CD14-positive monocyte (primary cell): ENCODE measurements around the gene SLA2. TPM values are rescaled to one million over a fixed set of nuclear protein-coding genes. Genes with fewer than 3 reads are reported as not detected.
"Not testable (repeated sequence)": the region's sequence is repeated elsewhere in the genome, so short reads cannot be mapped to it uniquely, and the experiment has no call there.

ENCODE experiments used
- DNase-seq, 3 donors: peaks; one replicate each; pipeline ENCODE4 v3.0.0-alpha.2; 2011 to 2022
- H2AFZ ChIP-seq: 2 replicates; pipeline ENCODE4 v1.6.0; 2012; ENCODE audit warnings: mild to moderate bottlenecking, low read depth, low read length, inconsistent platforms; ENCODE audit not compliant: insufficient read depth, poor library complexity, severe bottlenecking
- H3K27ac ChIP-seq, 2 donors: 1 replicate in 1 of 2; 2 replicates in 1 of 2; pipeline ENCODE4 v1.5.1; 2012 to 2013; ENCODE audit warnings: low read length in 2 of 2, control low read depth in 1 of 2, inconsistent platforms in 1 of 2, low read depth in 1 of 2, mild to moderate bottlenecking in 1 of 2
- H3K27me3 ChIP-seq, 2 donors: one replicate each; pipeline versions ENCODE4 v1.6.0 to v1.6.1; 2011 to 2013; ENCODE audit warnings: low read length in 2 of 2; ENCODE audit not compliant: control insufficient read depth in 2 of 2, insufficient read depth in 2 of 2
- H3K36me3 ChIP-seq, 2 donors: replicated peaks in 1 of 2; 1 replicate in 1 of 2; 2 replicates in 1 of 2; pipeline versions ENCODE4 v1.5.1 to v1.6.1; 2012 to 2013; ENCODE audit warnings: low read length in 2 of 2, control low read depth in 1 of 2, inconsistent platforms in 1 of 2, mild to moderate bottlenecking in 1 of 2; ENCODE audit not compliant: insufficient read depth in 2 of 2, control insufficient read depth in 1 of 2
- H3K4me1 ChIP-seq, 2 donors: 1 replicate in 1 of 2; 2 replicates in 1 of 2; pipeline versions ENCODE4 v1.5.1 to v1.6.1; 2012 to 2013; ENCODE audit warnings: low read length in 2 of 2, control low read depth in 1 of 2, inconsistent platforms in 1 of 2, mild to moderate bottlenecking in 1 of 2, moderate library complexity in 1 of 2; ENCODE audit not compliant: insufficient read depth in 2 of 2, control insufficient read depth in 1 of 2
- H3K4me2 ChIP-seq: replicated peaks from 2 replicates; pipeline ENCODE3; 2012; ENCODE audit warnings: low read length, moderate library complexity, mild to moderate bottlenecking; ENCODE audit not compliant: poor library complexity, severe bottlenecking; ENCODE audit errors: extremely low read depth
- H3K4me3 ChIP-seq, 3 experiments: fragments of 200-600 bp in 1 of 3; sonication (generic) in 1 of 3; replicated peaks in 1 of 3; 1 replicate in 2 of 3; 2 replicates in 1 of 3; pipeline ENCODE4 v1.5.1; 2011 to 2013; ENCODE audit warnings: low read length in 3 of 3, mild to moderate bottlenecking in 3 of 3, control low read depth in 2 of 3, low read depth in 2 of 3, inconsistent platforms in 1 of 3, moderate library complexity in 1 of 3
- H3K79me2 ChIP-seq: 2 replicates; pipeline ENCODE4 v1.6.0; 2012; ENCODE audit warnings: mild to moderate bottlenecking, control low read depth, inconsistent platforms, low read length, moderate library complexity; ENCODE audit not compliant: insufficient read depth
- H3K9ac ChIP-seq: 2 replicates; pipeline ENCODE4 v1.6.0; 2017; ENCODE audit warnings: low read length, mild to moderate bottlenecking; ENCODE audit not compliant: insufficient read depth, poor library complexity, severe bottlenecking
- H3K9me3 ChIP-seq, 2 donors: replicated peaks in 1 of 2; 1 replicate in 1 of 2; 2 replicates in 1 of 2; pipeline versions ENCODE4 v1.5.1 to v1.6.1; 2012 to 2013; ENCODE audit warnings: low read length in 2 of 2, control low read depth in 1 of 2; ENCODE audit not compliant: control insufficient read depth in 1 of 2, insufficient read depth in 1 of 2
- H4K20me1 ChIP-seq: 2 replicates; pipeline ENCODE4 v1.6.0; 2012; ENCODE audit warnings: mild to moderate bottlenecking, low read length, control low read depth, moderate library complexity; ENCODE audit not compliant: insufficient read depth
- H3K27ac Mint-ChIP-seq, 7 donors: one replicate each; pipeline ENCODE4 v1.8.0; 2020; ENCODE audit warnings: mild to moderate bottlenecking in 7 of 7, mixed read lengths in 7 of 7, moderate library complexity in 6 of 7, inconsistent platforms in 2 of 7
- H3K27me3 Mint-ChIP-seq, 3 donors: one replicate each; pipeline ENCODE4 v1.8.0; 2021 to 2022; ENCODE audit warnings: low read depth in 3 of 3, mild to moderate bottlenecking in 3 of 3, mixed read lengths in 3 of 3, moderate library complexity in 3 of 3, inconsistent platforms in 1 of 3
- H3K36me3 Mint-ChIP-seq, 2 donors: one replicate each; pipeline ENCODE4 v1.8.0; 2020; ENCODE audit warnings: mixed read lengths in 2 of 2, inconsistent platforms in 1 of 2, mild to moderate bottlenecking in 1 of 2
- H3K4me1 Mint-ChIP-seq: one replicate; pipeline ENCODE4 v1.8.0; 2020; ENCODE audit warnings: mild to moderate bottlenecking, mixed read lengths
- H3K4me3 Mint-ChIP-seq, 2 donors: one replicate each; pipeline ENCODE4 v1.8.0; 2020; ENCODE audit warnings: mild to moderate bottlenecking in 2 of 2, mixed read lengths in 2 of 2, moderate library complexity in 1 of 2
- H3K9me3 Mint-ChIP-seq, 7 donors: one replicate each; pipeline ENCODE4 v1.8.0; 2020 to 2022; ENCODE audit warnings: mixed read lengths in 7 of 7, mild to moderate bottlenecking in 6 of 7, moderate library complexity in 6 of 7, inconsistent platforms in 2 of 7
- CTCF ChIP-seq: fragments of 200-600 bp; IDR thresholded peaks from one replicate; pipeline ENCODE4 v1.8.0; 2022; ENCODE audit warnings: antibody characterized with exemption, mild to moderate bottlenecking
- WGBS: methylation state at CpG from one replicate; pipeline ENCODE4 v1.1.5; 2013; ENCODE audit warnings: missing lambda C conversion rate; ENCODE audit not compliant: insufficient coverage; 5-methylcytosine and 5-hydroxymethylcytosine counted together
- intact Hi-C, 2 donors: fragments of 100-400 bp; cut with micrococcal nuclease; formaldehyde crosslinking; loops; one replicate each; pipeline versions ENCODE4 v1.15.0 to v1.15.1; 2023
- polyA plus RNA-seq, 3 donors: library from polyadenylated mRNA; depleted of rRNA in 1 of 3; unstranded in 2 of 3; stranded (reverse) in 1 of 3; fragments of 300-500 nt in 2 of 3; fragments of >200 nt in 1 of 3; fragmentation: Illumina TruSeq in 2 of 3; gene quantifications; 1 replicate in 2 of 3; 2 replicates in 1 of 3; pipeline ENCODE4 v1.2.3, GENCODE V29; 2012 to 2021

The SLA2 gene
- polyA plus RNA-seq, 3 donors = 0.16 to 0.19 (median 0.17) TPM

- H3K27ac Mint-ChIP-seq = peak overlapping the region in 3 of 7 donors; percentile 27 to 59 (median 57)
- no peak for DNase-seq
- H3K4me1 Mint-ChIP-seq = peaks cover 3% of the 10 kb centered on the region
- Histone ChIP-seq H3K36me3 (peaks cover 59 to 70% of the 10 kb centered on the region in 2 donors), H3K4me3 (no peak overlapping the region), H3K4me2 (no peak overlapping the region), H2AFZ (no peak overlapping the region), H3K27ac (peak overlapping the region in 1 of 2 donors; percentile 65), H3K9ac (no peak overlapping the region), H3K4me1 (no peaks in the 10 kb centered on the region), H4K20me1 (peaks cover 72% of the 10 kb centered on the region), H3K27me3 (no peaks in the 10 kb centered on the region), H3K79me2 (peaks cover 36% of the 10 kb centered on the region), H3K9me3 (no peaks in the 10 kb centered on the region)
- H3K27me3 Mint-ChIP-seq = peaks cover 0 to 3% (median 0%) of the 10 kb centered on the region in 3 donors
- H3K4me3 Mint-ChIP-seq = no peak overlapping the region
- no peak for TF ChIP-seq CTCF
- intact Hi-C loops = loop anchor here (5.0 to 10.0 kb wide), 3 partner anchors 161 to 273 kb away; partner anchors contain the start of gene DSN1 (in 1 of the 2)
- 100% methylated on average over 2 of the region's 3 CpGs for WGBS
- no peaks in the 10 kb centered on the region for H3K9me3 Mint-ChIP-seq
- peaks cover 57 to 66% of the 10 kb centered on the region in 2 donors for H3K36me3 Mint-ChIP-seq
Observed at GRCh38 chr20:36613974-36614373, 32.0 kb downstream of the SLA2 start.

GRCh38 chr20:36611625-36612024 is 34.4 kb downstream of the SLA2 start:
- Mint-ChIP-seq H3K4me1 (peaks cover 20% of the 10 kb centered on the region), H3K9me3 (no peaks in the 10 kb centered on the region), H3K27me3 (peaks cover 0 to 3% (median 0%) of the 10 kb centered on the region in 3 donors), H3K36me3 (peaks cover 74 to 84% of the 10 kb centered on the region in 2 donors), H3K4me3 (no peak overlapping the region), H3K27ac (peak overlapping the region in 3 of 7 donors; percentile 23 to 56 (median 42))
- Histone ChIP-seq H2AFZ (no peak overlapping the region), H3K79me2 (peaks cover 60% of the 10 kb centered on the region), H3K9ac (no peak overlapping the region), H3K36me3 (peaks cover 72 to 87% of the 10 kb centered on the region in 2 donors), H3K27me3 (no peaks in the 10 kb centered on the region), H3K4me3 (no peak overlapping the region), H3K4me1 (peaks cover 15 to 19% of the 10 kb centered on the region in 2 donors), H3K27ac (peak overlapping the region in 1 of 2 donors; percentile 20), H4K20me1 (peaks cover 95% of the 10 kb centered on the region), H3K4me2 (no peak overlapping the region), H3K9me3 (no peaks in the 10 kb centered on the region)
- no peak for TF ChIP-seq CTCF
- no CpG with 5 or more reads among the region's 5 CpGs for WGBS
- no peak for DNase-seq
- intact Hi-C loops = loop anchor here (5.0 to 10.0 kb wide), 3 partner anchors 163 to 276 kb away; partner anchors contain the start of gene DSN1 (in 1 of the 2)

- H3K27me3 Mint-ChIP-seq, H3K27me3 ChIP-seq, H2AFZ ChIP-seq, H3K9me3 ChIP-seq, H3K4me3 Mint-ChIP-seq, H3K9me3 Mint-ChIP-seq, DNase-seq, H3K9ac ChIP-seq: not testable (repeated sequence)
- Histone ChIP-seq H3K4me3 (peak overlapping the region in 1 of 3 experiments; percentile 100), H3K79me2 (peaks cover 70% of the 10 kb centered on the region), H3K27ac (peak overlapping the region; percentile 84 to 96), H3K4me1 (peaks cover 27 to 32% of the 10 kb centered on the region in 2 donors), H3K36me3 (peaks cover 55 to 61% of the 10 kb centered on the region in 2 donors), H4K20me1 (peaks cover 77% of the 10 kb centered on the region), H3K4me2 (peak overlapping the region; percentile 96)
- 100% methylated on average over 1 of the region's 6 CpGs for WGBS
- Mint-ChIP-seq H3K36me3 (peaks cover 56 to 61% of the 10 kb centered on the region in 2 donors), H3K4me1 (peaks cover 27% of the 10 kb centered on the region), H3K27ac (peak overlapping the region in 5 of 7 donors; percentile 75 to 99 (median 97))
- intact Hi-C loops = loop anchor here (5.0 kb wide), 1 partner anchor 51 kb away; no protein-coding TSS in a partner anchor
Observed at GRCh38 chr20:36608388-36608728, 37.6 kb downstream of the SLA2 start.
